Subcutaneous adipose tissue (tissue), 4 donors: Measurements from ENCODE around the gene LIPC. TPM values are rescaled to one million over a fixed set of nuclear protein-coding genes. Genes with fewer than 3 reads are reported as not detected.

Source experiments
- total RNA-seq, 4 donors: library from RNA; depleted of rRNA; stranded (reverse); fragments of >200 nt; gene quantifications; one replicate each; pipeline ENCODE4 v1.1.0, GENCODE V29; 2016
- TF ChIP-seq, protein P1 (sequence below): fragments of 450-650 bp; IDR thresholded peaks from one replicate; pipeline ENCODE4 v1.5.1; 2016; ENCODE audit warnings: low read depth, mild to moderate bottlenecking, control low read depth, antibody characterized with exemption, moderate library complexity

The LIPC gene
- total RNA-seq, 4 donors from 2014 or later, result 0.44 to 0.51 TPM; not detected in 2

DNA sequence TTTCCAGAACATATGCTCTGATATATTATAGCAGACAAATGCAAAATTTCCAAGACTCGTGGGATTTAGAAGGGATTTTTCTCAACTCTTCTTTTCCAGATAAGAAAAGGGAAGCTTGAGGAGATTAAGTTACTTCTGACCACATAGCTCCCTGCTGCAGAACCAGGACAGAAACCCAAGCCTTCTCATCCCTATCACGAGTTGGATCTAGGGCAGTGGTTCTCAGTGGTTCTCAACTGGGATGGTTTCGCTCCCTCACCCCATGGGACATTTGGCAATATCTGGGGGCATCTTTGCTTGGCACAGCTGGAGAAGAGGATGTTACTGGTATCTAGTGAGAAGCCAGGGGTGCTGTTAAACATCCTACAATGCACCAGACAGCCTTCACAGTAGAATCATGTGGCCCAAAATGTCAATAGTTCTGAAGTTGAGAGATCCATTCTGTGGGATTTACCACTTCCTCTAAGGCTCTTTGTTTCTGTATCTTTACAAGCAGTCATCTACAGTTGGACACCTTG, 64.2 kb downstream of the LIPC start:
- TF ChIP-seq, protein P1, sequence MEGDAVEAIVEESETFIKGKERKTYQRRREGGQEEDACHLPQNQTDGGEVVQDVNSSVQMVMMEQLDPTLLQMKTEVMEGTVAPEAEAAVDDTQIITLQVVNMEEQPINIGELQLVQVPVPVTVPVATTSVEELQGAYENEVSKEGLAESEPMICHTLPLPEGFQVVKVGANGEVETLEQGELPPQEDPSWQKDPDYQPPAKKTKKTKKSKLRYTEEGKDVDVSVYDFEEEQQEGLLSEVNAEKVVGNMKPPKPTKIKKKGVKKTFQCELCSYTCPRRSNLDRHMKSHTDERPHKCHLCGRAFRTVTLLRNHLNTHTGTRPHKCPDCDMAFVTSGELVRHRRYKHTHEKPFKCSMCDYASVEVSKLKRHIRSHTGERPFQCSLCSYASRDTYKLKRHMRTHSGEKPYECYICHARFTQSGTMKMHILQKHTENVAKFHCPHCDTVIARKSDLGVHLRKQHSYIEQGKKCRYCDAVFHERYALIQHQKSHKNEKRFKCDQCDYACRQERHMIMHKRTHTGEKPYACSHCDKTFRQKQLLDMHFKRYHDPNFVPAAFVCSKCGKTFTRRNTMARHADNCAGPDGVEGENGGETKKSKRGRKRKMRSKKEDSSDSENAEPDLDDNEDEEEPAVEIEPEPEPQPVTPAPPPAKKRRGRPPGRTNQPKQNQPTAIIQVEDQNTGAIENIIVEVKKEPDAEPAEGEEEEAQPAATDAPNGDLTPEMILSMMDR, result no peak

DNA sequence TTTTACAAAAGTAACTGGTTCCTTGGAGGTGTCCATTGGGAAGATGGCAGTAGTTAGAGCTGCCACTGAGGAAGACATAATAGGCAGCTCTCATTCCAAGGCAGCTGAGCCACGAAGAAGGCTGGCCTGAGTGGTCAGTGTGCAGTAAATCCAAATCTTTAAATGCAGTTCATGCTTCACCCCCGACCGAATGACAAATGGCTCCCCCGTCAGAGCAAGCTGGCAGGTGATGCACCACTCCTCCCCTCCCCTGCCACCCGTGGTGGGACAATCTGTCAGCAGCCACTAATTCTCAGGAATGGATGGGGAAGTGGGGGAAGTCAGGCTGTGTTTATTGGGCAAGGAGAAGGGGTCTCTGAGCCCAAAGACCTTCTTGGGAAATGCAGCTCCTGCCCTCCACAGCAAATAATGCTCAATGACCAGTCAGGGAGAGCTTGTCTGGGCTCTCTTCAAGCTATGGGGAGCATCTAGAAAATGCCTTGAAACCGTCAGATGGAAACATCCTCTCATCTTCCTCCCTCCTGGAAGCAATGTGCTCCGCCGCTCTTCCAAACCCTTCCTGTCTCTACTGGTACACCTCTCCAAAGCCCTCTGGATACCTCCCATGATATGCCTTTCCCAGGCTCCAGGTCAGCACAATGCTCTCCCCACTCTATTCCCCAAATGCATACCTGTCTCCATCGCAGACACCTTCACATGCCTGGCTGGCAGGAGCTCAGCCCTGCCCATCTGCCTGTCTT, 65.4 kb downstream of the LIPC start:
- TF ChIP-seq, protein P1, result no peak

DNA sequence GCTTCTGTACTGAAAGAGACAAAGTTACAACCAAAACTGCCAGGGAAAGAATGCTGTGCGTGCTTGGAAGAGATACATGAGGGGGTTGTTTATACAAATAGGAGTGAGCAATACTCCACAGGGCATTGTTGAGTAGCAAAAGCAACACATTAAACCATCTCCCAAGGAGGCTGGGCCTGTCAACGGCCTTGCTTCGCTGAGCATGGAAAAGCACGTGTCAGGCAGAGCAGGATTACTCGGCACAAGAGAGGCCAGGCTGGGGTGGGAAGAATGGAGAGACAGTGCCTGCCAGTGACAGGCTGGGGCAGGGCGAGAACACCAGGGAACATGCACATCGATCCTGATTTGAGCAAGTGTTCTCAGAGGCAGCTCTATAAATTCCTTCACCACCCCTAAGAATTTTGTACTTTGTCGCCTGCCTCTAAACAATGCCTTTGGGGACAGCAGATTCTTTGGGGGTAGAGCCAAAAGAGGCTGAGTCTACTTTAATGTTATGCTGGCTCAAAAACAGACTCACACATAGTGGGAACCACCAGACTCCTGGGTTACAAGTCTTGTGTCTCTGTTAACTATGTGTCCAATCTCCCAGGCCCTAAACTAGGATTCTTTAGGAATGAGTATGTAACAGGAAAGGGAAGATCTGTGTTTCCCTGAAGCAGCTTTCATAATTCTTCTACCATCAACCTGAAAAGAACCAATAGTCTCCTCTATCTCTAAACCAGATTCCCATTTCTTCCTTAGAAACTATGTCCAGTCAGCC, 67.2 kb downstream of the LIPC start:
- TF ChIP-seq, protein P1, result no peak

- TF ChIP-seq, protein P1, result no peak
Measured at GRCh38 chr15:58501006-58501405, 69.2 kb downstream of the LIPC start.

DNA sequence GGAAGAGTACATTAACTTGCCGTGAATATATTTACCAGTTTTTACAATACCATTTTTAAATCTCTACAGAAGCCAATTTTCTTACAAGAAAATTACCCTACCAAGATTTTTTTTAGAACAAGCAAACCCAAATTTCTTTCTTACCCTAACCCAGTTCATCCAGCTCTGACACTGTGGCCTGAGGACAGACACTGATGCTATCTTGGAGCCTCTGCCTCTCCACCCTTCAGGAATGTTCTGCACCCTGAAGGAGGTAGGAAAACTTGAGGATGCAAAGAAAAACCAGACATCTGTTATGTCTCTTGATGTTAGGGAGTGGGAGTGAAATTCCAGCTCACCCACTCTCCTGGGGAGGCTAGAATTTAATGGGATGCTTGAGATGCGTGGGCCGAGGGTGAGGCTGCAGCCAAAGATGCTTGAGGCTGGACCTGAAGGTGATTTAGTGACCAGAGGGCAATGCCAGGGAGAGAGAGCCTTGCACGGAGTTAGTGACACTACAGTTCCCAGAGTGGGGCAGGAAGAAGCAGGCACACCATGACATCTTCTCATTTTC, 69.9 kb downstream of the LIPC start:
- TF ChIP-seq, protein P1, result no peak

- TF ChIP-seq, protein P1, result no peak
Measured at GRCh38 chr15:58503139-58504027, 71.6 kb downstream of the LIPC start.
